ENCODE measurements around the gene NOB1.
"Not testable (repeated sequence)": the region's sequence is repeated elsewhere in the genome, so short reads cannot be mapped to it uniquely, and the experiment has no call there.

NOB1 gene

DNA sequence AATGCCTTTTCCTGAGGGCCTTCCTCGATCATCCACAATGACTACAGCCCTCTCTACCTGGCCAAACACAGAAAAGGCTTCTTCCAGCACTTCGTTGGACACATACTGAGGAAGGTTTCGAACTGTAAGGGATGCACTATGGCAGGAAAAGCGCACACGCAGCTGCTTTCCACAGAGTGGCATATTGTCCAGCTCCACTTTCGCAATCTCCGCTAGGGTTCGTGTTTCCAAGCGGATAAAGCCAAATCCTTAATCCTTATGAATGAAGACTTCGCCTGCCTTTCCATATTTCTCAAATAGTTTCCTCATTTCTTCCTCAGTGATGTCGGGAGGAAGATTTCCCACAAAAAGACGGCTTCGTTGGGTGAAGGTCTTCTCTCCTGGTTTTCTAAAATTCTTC is 2.6 kb upstream of the NOB1 start:
- DNase-seq: not testable (repeated sequence)

DNA sequence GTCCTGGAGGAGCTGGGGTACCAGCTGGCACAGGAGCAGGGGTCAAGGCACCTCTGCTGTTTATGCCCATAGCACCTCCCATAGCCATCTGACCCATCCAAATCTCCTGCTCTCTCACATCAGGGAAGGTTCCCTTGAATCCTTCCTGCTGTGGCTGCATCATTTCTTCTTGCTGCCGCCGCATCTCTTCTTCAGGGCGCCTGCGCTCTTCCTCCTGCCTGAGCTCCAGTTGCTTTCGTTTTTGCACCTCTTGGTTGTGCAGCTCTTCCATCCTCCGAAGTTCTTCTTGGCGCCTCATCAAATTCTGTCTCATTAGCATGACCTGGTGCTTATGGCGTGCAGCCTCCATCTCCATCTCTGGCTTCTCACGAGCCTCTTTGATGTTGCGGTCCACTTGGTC is 2.0 kb upstream of the NOB1 start:
- no peak for DNase-seq

DNA sequence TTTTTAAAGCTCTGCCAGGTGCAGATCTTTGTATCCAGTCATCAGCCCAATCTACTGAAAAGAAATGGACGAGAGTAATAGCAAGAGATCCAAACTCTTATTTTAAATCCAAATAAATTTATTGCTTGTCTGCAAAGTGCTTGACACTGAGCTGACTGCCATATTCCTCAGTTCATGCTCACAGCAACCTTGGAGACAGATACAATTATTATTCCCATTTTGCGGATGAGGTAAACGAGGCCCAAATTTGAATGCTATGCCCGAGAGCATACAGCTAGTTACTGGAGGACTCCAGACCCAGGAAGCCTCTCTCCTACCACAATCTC is 620 bp downstream of the NOB1 start:
- no peak for DNase-seq

DNA sequence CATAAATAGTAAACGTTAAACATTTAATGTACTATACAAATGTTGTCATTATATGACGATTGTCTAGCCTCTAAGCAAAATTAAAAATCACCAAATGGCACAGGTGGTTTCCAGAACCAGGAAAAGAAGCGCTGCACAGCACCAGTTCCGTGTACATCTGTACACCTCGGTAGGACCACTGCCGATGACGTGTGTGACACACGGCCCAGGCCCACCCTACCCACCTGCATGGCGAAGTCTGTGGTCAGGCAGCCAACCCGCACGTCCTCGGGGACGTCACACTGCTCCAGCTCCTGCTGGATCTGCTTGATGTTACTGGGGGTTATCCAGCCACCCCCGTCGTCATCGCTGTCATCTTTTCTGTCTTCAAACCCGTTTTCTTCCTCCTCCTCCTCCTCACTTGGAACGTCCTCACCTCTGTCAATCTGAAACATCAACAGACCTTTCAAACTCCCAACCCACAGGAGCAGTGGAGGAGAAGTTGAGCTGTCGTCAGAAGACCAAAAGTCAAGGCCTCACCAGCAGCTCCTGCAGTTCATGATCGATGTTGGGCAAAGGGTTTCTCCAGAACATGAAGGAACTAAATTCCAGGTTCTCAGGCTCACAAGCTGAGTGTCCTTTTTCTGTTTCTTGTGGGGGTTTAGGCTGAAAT is 5.9 kb downstream of the NOB1 start:
- DNase-seq: no peak

DNA sequence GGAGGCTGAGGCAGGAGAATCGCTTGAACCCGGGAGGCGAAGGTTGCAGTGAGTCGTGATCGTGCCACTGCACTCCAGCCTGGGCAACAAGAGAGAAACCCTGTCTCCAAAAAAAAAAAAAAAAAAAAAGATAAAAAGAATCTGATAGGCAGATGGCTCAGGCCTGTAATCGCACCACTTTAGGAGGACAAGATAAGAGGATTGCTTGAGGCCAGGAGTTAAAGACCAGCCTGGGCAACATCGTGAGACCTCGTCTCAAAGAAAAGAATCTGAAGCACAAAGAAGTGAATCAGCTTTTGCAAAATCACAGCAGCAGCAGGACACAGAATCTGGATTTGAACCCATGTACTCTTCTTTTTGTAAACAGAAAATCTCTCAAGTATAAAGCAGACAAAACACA is 7.6 kb downstream of the NOB1 start:
- no peak for DNase-seq

DNA sequence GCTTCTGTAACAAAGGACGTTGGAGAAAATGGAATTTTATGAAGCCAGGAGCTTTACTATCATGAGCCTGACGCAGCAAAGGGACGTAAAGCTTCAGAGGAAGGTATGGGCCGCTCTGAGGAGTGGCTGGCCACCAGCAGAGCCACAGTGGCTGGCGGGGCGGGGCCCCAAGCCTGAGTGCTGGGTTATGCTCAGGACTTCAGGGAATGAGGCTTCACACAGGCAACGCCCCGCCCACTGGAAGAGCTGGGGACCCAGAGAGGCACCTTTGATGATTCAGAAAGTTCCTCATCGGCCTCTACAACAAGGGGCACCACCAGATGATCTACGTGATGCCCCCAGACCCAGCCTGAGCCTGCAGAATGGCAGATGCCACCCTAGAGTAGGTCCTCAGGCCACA is 8.8 kb downstream of the NOB1 start:
- DNase-seq: no peak

DNA sequence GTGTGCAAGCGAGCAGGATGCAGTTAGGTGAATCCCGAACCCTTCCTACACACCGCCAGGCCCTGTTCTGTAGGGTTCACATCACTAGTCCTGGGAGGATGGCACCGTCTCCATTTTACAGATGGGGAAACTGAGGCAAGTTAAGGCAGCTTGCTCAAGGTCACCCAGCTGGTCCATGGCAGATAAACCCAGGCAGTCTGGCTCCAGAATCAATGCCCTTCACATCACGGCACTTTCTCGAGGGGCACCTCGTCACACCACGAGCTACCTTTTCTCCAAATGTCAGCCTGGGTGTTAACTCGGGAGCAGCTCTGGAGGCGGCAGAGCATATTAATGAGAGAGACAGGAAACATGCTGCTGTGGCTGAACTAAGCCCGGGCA is 9.5 kb downstream of the NOB1 start:
- DNase-seq: no peak

DNA sequence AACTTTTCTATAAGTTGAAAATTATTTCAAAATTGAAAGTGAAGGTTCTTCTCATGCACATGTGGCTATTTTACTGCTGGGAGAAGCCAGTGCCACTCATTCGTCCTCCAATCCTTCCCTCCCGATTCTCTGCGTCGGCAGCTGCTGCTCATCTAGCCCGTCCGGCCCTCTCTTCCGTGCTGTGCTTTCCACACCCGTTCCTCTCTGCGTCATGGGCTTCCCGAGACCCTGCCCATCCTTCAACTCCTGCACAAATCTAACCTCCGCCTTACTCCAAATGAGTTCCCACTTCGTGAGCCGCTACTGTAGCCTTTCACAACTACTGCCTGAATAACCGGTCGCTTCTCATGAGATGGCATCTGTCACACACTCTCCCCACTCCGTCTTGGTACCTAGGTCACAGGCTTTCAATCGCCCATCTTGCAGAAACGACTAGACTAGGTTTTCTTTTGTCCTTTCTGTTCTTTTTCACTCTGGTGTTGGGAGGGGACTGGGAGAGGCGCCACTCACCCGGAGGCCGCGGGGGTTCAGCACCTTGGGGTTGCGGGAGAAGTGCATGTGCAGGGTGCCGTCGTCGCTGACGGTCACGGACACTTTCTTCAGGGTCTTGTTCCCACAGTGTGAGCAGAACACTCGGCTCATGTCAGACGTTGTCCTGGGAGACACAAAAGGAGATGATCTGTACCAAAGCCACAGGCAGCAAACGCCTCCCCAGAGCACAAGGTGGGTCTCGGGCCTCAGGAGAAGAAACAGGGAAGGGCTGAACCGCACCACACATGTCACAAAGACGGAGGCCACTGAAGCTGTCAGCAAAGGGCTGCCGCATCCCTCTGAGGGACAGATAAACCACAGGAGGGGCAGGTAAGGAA is 10.1 kb downstream of the NOB1 start:
- DNase-seq: no peak

DNA sequence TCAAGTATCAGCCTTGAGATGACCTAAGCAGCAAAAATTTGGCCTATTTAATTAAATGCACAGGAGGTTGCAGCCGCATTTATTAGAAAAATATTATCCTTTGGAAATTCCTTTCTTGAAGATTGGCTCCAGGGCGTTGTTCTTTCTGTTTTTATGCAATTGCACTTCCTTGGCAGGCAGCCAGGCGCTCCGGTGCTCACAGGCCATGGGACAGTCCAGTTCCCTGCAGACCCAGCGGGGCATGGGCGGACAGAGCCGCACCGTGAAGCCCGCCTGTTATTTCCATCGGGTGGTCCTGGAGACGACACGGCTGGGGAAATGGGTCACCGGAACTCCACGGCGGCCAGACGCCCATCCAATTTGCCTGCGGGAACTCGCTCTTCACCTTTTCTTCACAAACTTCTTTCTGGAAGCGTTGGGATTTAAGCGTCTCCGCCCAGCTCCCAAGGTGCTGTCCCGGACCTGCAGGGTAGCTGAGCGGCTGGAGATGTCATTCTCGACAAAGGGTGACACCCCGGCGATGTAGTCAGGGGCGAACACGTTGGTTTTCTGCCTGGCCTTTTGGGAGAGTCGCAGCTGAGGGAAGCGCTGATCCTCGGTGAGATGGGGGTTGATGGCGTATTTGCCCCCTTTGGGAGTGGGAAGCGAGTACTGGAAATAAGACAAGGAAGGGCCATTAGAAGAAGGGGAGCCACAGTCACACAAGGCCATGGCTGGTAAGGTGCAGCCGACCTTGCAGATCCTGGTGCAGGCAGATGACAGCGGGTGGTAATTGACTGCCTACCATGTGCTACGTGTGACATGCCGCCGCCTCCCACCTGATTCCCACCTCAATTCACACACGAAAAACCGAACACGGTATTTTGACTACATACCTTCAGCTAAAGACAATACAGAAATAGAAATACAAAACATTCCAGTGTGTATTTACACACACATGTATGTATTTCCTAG is 12.5 kb downstream of the NOB1 start:
- no peak for DNase-seq

DNA sequence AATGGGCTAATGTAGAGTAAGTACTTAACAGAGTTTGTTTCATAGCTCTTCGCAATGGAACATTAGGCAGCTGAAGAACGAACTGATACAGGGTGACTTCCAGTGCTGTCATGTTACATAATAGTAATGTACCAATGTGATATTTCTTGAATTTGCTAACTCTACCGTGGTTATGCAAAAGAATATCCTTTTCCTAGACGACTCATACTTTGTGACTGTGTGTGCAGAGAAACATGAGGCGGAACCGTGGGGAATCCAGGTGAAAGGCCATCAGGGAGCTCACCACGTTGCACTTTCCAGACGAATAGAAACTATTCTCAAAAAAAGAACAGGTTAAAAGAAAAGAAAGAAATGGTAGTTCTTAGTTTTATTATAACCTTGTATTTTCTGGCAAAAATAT is 13.2 kb downstream of the NOB1 start:
- DNase-seq: no peak

DNA sequence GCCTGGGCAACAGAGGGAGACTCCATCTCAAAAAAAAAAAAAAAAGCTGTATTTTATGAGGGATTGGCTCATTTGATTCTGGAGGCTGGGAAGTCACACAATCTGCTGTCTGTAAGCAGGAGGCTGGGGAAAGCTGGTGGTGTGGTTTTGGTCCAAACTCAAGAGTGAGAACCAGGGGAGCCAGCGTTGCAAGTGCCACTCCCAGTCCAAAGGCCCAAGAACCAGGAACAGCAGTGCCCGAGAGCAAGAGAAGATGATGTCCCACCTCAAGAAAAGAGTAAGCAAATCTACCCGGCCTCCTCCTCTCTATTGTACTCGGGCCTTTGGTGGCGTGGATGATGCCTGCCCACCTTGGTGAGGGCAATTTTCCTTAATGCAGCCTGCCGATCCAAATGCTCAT is 22.6 kb downstream of the NOB1 start:
- no peak for DNase-seq

DNA sequence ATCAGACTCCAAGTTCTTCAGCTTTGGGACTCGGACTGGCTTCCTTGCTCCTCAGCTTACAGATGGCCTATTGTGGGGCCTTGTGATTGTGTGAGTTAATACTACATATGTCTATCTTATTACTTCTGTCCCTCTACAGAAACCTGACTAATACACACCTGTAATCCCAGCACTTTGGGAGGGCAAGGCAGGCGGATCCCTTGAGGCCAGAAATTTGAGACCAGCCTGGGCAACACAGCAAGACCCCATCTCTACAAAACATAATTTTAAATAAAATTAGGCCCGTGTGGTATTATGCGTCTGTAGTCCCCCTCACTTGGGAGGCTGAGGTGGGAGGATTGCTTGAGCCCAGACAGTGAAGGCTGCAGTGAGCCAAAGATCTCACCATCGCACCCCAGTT is 23.4 kb downstream of the NOB1 start:
- not testable (repeated sequence) for DNase-seq

DNA sequence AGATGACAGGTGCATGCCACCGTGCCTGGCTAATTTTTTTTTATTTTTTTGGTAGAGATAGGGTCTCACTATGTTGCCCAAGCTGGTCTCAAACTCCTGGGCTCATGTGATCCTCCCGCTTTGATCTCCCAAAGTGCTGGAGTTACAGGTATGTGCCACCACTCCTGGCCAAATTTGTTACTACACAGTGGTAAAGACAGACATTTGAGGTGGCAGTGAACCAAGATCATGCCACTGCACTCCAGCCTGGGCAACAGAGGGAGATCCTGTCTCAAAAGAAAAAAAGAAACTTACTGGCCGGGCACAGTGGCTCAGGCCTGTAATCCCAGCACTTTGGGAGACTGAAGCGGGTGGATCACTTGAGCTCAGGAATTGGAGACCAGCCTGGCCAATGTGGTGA is 25.7 kb downstream of the NOB1 start:
- not testable (repeated sequence) for DNase-seq

DNA sequence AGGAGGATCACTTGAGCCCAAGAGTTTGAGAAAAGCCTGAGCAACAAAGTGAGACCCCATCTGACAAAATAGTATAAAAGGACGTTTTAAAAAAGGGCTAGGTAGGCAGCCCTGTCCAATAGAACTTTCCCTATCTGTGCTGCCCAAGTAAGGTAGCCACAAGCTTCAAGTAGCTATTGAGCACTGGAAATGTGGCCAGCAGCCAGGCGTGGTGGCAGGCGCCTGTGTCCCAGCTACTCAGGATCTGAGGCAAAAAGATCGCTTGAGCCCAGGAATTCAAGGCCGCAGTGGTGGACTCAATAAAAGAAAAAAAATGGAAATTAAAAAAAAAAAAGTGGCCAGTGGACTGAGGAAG is 26.8 kb downstream of the NOB1 start:
- no peak for DNase-seq

DNA sequence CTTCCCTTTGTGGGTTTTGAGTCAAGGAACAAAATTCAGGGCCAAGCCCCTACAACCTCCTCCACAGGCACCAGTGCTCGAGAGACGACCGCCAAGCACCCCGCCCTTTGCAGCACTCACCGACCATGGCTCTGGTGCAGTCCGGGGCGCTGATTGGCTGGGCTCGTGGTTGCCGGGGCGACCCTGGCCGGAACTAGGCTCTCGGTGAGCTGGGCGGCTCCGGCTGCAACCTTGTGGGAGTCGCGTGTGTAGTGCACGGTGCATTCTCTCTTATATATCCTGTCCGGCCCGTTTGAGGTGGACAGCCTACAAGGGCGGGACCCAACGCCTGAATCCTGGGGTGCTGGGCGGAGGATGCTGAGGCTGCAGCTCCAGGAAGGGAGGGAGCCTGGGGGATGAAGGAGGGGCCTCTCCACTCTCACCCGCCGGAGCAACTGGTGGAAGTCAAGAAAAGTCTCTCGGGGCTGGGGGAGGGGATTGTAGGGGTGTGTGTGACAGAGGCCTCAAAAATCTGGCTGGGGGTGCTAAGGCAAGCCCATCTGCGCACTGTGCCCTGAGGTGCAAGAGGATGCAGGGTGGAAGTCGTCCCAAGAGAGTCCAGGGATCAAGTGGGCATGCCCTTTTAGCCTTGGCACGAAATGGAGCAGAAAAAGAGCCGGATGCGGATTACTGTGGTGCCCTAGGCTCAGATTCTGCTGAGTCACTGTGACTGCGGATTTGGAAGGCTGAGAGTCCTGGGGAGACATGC is 28.2 kb downstream of the NOB1 start, which contains the start of gene NQO1:
Gene NQO1 (minus strand): TSS at position 248 of the 748 bp plus-strand sequence. CDS start 121 bp downstream, at position 127.
- no peak for DNase-seq

DNA sequence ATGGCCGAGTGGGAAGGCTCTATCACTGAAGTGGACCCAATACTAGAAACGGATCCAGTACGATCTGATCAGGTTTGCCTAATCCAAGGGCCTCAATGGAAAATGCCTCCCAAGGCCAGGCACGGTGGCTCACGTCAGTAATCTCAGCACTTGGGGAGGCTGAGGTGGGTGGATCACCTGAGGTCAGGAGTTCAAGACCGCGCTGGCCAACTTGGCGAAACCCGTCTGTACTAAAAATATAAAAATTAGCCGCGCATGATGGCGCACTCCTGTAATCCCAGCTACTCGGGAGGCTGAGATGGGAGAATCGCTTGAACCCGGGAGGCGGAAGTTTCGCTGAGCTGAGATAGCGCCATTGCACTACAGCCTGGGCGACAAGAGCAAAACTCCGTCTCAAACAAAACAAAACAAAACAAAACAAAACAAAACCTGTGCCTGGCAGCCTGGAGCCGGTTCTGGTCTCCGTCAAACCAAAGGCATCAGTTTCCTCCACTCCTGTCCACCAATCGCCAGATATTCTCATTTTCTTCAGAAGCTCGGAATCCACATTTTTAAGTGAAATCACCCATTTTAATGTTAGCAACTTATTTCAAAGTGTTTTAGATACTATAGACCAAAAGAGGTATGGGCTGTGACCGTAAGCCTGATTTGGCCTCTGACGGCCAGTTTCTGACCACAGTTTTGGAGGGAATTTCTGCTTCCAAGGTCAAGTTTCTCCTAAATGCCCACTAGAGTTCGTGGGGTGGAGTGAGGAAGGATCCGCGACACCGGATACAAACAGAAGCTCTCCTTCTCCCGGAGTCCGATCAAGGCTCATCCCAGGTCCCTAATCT is 29.0 kb downstream of the NOB1 start:
- no peak for DNase-seq

DNA sequence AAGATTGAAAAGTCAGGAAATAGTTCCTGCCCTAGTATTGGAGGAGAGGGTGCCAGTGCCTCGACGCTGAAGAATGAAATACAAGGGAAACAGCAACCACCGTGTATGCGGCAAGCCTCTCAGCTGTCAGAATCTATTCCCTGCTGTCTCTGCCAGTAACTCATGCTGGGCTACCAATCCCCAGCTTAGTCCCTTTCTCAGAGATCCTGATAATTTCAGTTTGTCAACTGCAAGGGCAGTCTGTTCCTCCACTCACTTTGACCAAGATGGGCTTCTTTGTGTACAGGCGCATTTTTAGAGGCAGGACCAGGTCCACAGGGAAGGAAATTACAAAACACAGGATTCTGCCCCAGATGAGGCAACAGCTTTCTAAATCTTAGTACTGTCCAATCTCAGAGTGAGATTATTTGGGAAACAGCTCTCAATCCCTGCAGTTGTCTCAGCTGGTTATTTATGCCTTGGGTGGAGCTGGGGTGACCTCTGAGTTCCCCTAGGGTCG is 29.7 kb downstream of the NOB1 start:
- no peak for DNase-seq

DNA sequence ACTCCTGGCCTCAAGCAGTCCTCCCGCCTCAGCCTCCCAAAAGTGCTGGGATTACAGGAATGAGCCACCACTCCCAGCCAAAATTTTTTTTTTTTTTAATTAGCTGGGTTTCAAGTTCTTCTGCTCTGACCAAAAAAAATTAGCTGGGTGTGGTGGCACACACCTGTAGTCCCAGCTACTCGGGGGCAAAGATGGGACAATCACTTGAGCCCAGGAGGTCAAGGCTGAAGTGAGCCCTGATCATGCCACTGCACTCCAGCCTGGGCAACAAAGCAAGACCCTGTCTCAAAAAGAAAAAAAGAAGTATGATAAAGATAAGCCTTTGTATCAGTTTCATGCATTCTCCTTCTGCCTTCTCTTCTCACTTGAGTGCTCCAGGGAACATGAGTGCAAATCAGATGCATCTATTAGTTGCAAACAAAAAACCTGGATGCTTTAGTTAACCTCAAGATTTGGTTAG is 30.3 kb downstream of the NOB1 start:
- no peak for DNase-seq

DNA sequence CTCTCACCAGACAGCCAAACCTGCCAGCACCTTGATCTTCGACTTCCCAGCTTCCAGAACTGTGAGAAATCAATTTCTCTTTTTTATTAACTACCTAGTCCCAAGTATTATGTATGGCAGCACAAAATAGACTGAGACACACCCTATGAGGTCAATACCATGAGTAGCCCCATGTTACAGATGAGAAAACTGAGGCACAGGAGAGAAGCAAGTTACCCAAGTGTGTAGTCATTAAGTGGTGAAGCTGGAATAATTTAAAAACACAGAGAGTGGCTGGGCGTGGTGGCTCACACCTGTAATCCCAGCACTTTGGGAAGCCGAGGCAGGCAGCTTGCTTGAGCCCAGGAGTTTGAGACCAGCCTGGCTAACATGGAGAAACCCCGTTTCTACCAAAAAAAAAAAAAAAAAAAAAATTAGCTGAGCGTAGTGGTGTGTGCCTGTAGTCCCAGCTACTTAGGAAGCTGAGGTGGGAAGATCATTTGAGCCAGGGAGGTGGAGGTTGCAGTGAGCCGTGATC is 33.2 kb downstream of the NOB1 start:
- no peak for DNase-seq

DNA sequence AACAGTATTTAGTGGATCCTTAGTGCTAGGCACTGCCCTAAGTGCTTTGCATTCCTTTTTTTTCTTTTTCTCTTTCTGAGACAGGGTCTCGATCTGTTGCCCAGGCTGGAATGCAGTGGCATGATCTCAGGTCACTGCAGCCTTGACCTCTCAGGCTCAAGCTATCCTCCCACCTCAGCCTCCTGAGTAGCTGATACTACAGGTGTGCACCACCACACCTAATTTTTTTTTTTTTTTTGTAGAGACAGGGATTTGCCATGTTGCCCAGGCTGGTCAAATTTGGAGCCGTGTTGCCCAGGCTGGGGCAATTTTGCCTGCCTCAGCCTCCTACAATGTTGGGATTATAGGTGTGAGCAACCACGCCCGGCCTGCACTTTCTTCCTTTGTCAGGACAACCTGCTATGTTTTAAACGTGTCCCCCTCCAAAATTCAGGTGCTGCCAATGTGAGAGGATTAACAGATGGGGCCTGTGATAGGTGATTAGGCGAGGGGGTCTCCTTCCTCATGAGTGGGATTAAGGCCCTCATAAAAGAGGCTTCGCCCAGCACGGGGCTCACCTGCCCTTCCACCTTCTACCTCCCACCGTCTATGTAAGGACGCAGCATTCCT is 33.8 kb downstream of the NOB1 start:
- DNase-seq: no peak

Data from SIG-M5 (cell line).